Measurements from ENCODE around the gene ZNF598.
"Not testable (repeated sequence)": the region's sequence is repeated elsewhere in the genome, so short reads cannot be mapped to it uniquely, and the experiment has no call there.

Gene ZNF598

GRCh38 chr16:2028620-2029220 is 19.1 kb upstream of the ZNF598 start:
- no peak for DNase-seq (ENCODE audit: low read depth in 1 of 2, low spot score in 1 of 2)

- no peak for DNase-seq (ENCODE audit: low read depth in 1 of 2, low spot score in 1 of 2)
These were observed 18.5 kb upstream of the ZNF598 start for GRCh38 chr16:2028146-2028545.

GRCh38 chr16:2027024-2028010 is 17.7 kb upstream of the ZNF598 start:
- no peak for DNase-seq (ENCODE audit: low read depth in 1 of 2, low spot score in 1 of 2)

GRCh38 chr16:2026461-2027023 is 16.9 kb upstream of the ZNF598 start, which contains the start of gene NHERF2:
Gene NHERF2, plus strand, starts transcription at chr16:2026902. Its CDS starts 104 bp downstream, at chr16:2027006.
- DNase-seq (ENCODE audit: low read depth in 1 of 2, low spot score in 1 of 2), result no peak

- DNase-seq (ENCODE audit: low read depth in 1 of 2, low spot score in 1 of 2), result no peak
These were observed 16.3 kb upstream of the ZNF598 start for GRCh38 chr16:2025878-2026460.

GRCh38 chr16:2025251-2025650 is 15.6 kb upstream of the ZNF598 start:
- DNase-seq (ENCODE audit: low read depth in 1 of 2, low spot score in 1 of 2), result no peak

GRCh38 chr16:2024032-2024420 is 14.4 kb upstream of the ZNF598 start:
- DNase-seq (ENCODE audit: low read depth in 1 of 2, low spot score in 1 of 2), result no peak

- DNase-seq (ENCODE audit: low read depth in 1 of 2, low spot score in 1 of 2), result peak; percentile 95 to 96
These were observed 13.7 kb upstream of the ZNF598 start for GRCh38 chr16:2023092-2024031.

- no peak for DNase-seq (ENCODE audit: low read depth in 1 of 2, low spot score in 1 of 2)
These were observed 13.1 kb upstream of the ZNF598 start for GRCh38 chr16:2022723-2023091.

GRCh38 chr16:2019921-2020831 is 10.6 kb upstream of the ZNF598 start:
- no peak for DNase-seq (ENCODE audit: low read depth in 1 of 2, low spot score in 1 of 2)

GRCh38 chr16:2019518-2019920 is 9.9 kb upstream of the ZNF598 start, which contains the start of gene NPW:
Gene NPW, plus strand, starts transcription at chr16:2019785.
- DNase-seq (ENCODE audit: low read depth in 1 of 2, low spot score in 1 of 2), result no peak

- no peak for DNase-seq (ENCODE audit: low read depth in 1 of 2, low spot score in 1 of 2)
These were observed 6.8 kb upstream of the ZNF598 start for GRCh38 chr16:2016407-2016922.

GRCh38 chr16:2015947-2016208 is 6.3 kb upstream of the ZNF598 start:
- no peak for DNase-seq (ENCODE audit: low read depth in 1 of 2, low spot score in 1 of 2)

GRCh38 chr16:2015117-2015946 is 5.7 kb upstream of the ZNF598 start:
- no peak for DNase-seq (ENCODE audit: low read depth in 1 of 2, low spot score in 1 of 2)

GRCh38 chr16:2013527-2013926 is 3.9 kb upstream of the ZNF598 start:
- no peak for DNase-seq (ENCODE audit: low read depth in 1 of 2, low spot score in 1 of 2)

GRCh38 chr16:2011726-2012125 is 2.1 kb upstream of the ZNF598 start:
- DNase-seq (ENCODE audit: low read depth in 1 of 2, low spot score in 1 of 2), result not testable (repeated sequence)

GRCh38 chr16:2009164-2009711 is 383 bp downstream of the ZNF598 start:
- DNase-seq (ENCODE audit: low read depth in 1 of 2, low spot score in 1 of 2), result no peak

- no peak for DNase-seq (ENCODE audit: low read depth in 1 of 2, low spot score in 1 of 2)
These were observed 924 bp downstream of the ZNF598 start for GRCh38 chr16:2008631-2009163.

All from activated T-helper 1 cell treated with anti-CD3 and anti-CD28 coated beads, Interleukin-2, amount 50 U/mL, for 16 hours (primary cell).